ENCODE data around the gene SUGCT. TPM values are rescaled to one million over a fixed set of nuclear protein-coding genes. Genes with fewer than 3 reads are reported as not detected.

SUGCT gene
- total and polyA plus RNA-seq, 2 of the 8 experiments (the other 6 are each of a cell fraction or from before 2014, with no cell fraction given): 2.8 to 5.4 TPM

GRCh38 chr7:40842641-40843040, 707.8 kb downstream of the SUGCT start (continued):
- TF ChIP-seq CHD2 (IDR thresholded peaks at IDR 0.05; ENCODE audit: low read length) (no peak), CTBP2 (IDR thresholded peaks at IDR 0.05; ENCODE audit: borderline replicate concordance, insufficient read depth, insufficient read length, low read length) (no peak), PHF8 (conservative IDR thresholded peaks at IDR 0.05; ENCODE audit: low read depth, low read length) (no peak)
